ENCODE measurements around the gene GATD1. TPM values are rescaled to one million over a fixed set of nuclear protein-coding genes. Genes with fewer than 3 reads are reported as not detected.

The GATD1 gene
- total RNA-seq, 2 experiments from 2014 or later = 47.7 to 51.9 TPM

DNA sequence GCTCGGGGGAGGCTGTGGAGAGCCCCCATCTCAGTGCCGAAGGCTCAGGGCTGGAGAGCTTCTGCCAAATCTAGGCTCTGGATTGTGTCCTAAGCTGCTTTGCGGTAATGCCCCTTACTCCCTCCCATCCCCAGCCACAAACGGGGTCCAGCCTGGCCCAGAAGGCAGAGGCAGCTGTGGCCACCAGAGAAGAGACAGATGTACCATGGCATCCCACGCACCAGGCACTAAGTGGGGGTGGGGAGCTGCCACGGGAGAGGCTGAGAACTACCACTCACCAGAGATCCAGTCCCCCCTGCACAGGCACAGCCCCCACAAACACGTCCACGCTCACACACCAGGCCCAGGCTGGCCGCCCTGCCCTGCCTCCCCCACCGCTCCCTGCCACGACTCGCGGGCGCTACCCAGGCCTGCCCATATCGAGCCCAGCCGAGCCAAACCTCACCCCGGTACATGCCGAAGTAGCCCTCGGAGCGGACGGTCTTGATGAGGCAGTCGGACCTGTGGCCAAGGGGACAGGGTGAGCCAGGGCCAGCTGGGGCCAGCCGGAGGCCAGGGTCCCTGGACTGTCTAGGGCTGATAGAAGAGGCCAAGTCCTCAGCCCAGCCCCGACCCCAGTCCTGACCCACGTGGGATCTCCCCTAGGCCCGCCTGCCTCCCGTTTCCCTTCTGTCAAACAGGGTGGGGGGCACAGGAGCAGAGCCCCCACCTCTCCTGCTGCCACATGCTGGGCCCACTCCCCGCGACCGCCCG, 16.9 kb upstream of the GATD1 start:
- H3K27me3 Mint-ChIP-seq = no peaks in the 10 kb centered on the region

DNA sequence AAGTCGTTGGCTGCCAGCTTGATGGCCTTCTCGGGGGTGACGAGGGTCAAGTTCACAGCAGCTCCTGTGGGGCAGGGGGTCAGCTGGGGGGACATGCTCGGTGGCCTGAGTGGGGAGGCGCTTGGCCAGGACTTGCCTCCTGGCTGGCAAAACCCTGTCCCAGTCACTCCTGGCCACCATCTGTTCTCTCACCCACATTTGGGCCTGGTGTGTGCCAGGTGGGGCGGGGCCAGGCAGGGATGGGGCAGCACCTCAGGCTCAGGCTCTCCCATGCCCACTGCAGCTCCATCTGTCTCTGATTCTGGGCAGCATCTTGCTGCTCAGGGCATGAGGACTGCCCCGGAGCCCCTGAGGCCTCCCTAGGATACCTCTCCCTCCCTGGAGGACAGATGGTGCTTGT, 16.3 kb upstream of the GATD1 start:
- Mint-ChIP-seq H3K36me3 (peaks cover 12% of the 10 kb centered on the region), H3K9me3 (no peaks in the 10 kb centered on the region), H3K27ac (no peak overlapping the region), H3K4me1 (peaks cover 9% of the 10 kb centered on the region), H3K4me3 (peak overlapping the region; percentile 22), H3K27me3 (no peaks in the 10 kb centered on the region)
- no peak for DNase-seq

More for the DNA sequence above, 16.9 kb upstream of the GATD1 start:
- Mint-ChIP-seq H3K9me3 (no peaks in the 10 kb centered on the region), H3K4me3 (peak overlapping the region; percentile 62), H3K36me3 (peaks cover 12% of the 10 kb centered on the region), H3K4me1 (peaks cover 9% of the 10 kb centered on the region), H3K27ac (no peak overlapping the region)
- no peak for DNase-seq

DNA sequence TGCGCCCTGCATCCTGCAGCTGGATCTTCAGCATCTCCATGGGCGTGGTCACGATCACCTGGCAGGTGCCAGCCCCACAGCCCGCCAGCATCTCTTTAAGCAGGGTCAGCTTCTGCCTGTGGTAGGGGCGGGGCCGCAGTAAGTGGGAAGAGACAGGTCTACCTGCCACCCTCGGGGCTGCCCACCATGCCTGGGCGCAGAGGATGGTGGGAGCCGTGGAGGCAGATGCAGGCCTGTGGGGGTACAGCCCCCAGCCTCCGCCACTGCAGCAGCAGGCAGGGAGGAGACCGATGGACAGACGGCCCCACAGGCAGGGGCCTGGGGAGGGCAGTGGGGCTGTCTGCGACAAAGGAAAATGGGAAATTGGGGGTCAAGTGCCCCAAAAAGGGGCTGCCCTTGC, 15.6 kb upstream of the GATD1 start:
- Mint-ChIP-seq H3K4me1 (peaks cover 10% of the 10 kb centered on the region), H3K27me3 (no peaks in the 10 kb centered on the region), H3K27ac (no peak overlapping the region), H3K4me3 (no peak overlapping the region), H3K36me3 (peaks cover 12% of the 10 kb centered on the region), H3K9me3 (no peaks in the 10 kb centered on the region)
- DNase-seq = no peak

DNA sequence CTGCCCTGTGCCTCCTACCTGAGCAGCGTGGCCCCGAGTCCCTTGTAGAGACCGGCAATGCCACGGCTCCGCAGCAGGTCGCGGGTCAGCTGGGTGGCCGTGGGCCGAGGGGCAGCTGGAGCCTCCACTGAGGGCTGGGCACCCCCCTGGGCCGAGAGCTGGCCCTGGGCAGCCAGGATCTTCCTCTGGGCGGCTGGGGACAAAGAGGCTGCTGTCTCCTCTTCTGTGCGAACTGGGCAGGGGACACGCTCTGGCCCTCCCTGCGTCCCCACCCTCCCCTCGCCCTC, 15.2 kb upstream of the GATD1 start:
- Mint-ChIP-seq H3K4me3 (no peak overlapping the region), H3K27me3 (no peaks in the 10 kb centered on the region), H3K27ac (no peak overlapping the region), H3K9me3 (no peaks in the 10 kb centered on the region), H3K4me1 (peaks cover 12% of the 10 kb centered on the region), H3K36me3 (peaks cover 12% of the 10 kb centered on the region)
- no peak for DNase-seq

DNA sequence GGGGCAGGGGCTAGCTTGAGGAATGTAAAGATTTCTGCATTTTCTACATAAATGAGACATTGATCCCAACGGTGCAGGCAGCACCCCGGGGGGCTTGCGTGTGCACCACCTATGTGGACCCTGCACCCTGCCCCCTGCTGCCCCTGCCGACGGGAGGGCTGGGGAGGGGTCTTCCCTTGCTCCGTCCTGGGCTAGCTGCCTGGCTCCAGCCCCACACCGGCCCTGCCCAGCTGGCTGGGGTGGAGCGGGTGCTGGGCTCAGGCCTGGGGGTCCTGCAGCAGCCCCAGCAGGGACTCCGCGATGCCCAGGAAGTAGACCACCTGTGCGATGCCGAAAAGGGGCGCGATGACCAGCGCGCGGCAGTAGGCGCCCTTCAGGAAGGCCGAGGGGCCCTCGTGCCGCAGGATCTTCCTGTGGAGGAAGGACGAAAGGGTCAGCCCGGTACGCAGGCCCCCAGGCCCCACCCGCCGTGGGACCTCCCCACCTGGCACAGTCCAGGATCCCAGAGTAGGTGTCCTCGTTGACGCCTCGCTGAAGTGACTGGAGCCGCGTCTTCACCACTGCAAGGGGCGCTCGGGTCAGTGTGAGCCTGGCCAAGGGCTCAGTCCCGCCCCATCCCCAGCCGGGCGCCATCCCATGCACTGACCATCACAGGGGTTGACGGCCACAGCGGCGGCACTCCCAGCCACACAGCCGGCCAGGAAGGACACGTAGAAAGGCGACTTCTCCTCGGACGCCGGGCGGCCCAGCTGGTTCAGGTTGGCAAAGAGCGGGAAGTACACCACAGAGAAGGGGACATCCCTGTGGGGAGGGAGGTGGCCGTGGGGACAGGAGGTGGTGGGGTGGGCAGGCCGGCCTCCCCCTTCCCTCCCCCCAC, 14.6 kb upstream of the GATD1 start:
- Mint-ChIP-seq H3K9me3 (no peaks in the 10 kb centered on the region), H3K27me3 (no peaks in the 10 kb centered on the region), H3K4me3 (no peak overlapping the region), H3K36me3 (peaks cover 12% of the 10 kb centered on the region), H3K4me1 (peaks cover 11% of the 10 kb centered on the region), H3K27ac (no peak overlapping the region)
- DNase-seq = no peak

DNA sequence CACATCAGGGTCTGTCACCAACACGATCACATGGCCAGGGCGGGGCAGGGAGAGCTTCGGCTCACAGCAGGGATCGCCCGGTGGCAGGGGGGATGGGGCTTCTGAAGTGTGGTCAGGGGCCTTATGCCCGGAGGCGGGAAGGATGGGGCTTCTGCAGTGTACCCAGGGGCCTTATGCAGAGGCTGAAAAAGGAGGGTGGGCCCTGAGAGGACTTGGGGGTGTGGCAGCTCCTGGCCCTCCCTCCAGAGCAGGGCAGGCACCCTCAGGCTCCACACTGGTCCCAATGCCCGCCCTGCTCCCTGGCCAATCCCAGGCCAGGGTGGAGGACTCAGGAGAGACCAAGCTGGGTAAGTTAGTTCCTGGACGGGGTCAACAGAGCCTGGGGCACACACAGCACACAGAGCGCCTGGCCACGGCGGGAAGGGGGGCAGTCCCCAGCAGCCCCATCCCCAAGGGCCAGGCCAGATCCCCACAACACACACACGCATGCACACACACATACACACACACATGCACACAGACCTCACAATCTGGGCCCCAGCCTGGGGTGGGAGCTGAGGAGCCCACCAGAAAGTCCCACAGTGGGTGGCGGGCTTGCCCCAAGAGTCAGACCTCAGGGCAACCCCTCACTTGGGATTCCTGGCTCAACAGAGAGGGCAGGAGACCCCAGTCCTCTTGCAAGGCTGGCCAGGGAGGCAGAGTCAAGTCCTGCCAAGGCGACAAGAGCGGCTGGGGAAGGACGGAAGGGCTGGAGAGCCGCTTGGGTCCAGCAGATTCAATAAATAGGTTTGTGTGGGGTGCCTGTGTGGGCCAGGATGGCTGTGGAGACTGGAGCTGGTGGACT, 13.7 kb upstream of the GATD1 start:
- Mint-ChIP-seq H3K36me3 (peaks cover 10% of the 10 kb centered on the region), H3K9me3 (no peaks in the 10 kb centered on the region), H3K4me1 (peaks cover 7% of the 10 kb centered on the region), H3K27ac (no peak overlapping the region), H3K4me3 (no peak overlapping the region), H3K27me3 (no peaks in the 10 kb centered on the region)
- no peak for DNase-seq

DNA sequence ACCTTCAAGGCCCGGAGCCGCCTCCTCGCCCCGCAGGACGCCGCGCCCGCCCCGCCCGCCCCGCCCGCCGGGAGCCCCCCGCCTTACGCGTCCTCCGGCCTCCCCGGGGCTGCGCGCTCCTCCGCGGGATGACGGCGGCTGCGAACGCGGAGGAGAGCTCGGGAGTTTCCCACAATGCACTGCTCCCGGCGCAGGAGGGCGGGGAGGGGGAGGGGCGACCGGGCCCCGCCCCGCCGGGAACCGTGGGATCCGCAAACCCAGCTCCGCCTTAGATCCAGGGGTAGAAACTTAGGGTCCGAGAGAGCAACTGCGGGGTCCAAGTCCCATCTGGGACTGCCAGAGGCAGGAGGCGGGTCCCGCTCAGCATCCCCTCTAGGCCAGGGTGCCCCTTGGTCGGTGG, 12.7 kb upstream of the GATD1 start, which contains the start of gene CEND1:
Gene CEND1 (minus strand): TSS at position 148 of the 400 bp plus-strand sequence. CDS start 1,514 bp downstream, outside the sequence.
- H3K36me3 Mint-ChIP-seq = peaks cover 10% of the 10 kb centered on the region
- H3K4me1 Mint-ChIP-seq = peaks cover 5% of the 10 kb centered on the region
- DNase-seq = peak; percentile 52
- H3K27ac Mint-ChIP-seq = no peak within 1 kb of the TSS
- H3K9me3 Mint-ChIP-seq = no peaks in the 10 kb centered on the region
- H3K4me3 Mint-ChIP-seq = peak within 1 kb of the TSS; percentile 25
- H3K27me3 Mint-ChIP-seq = no peaks in the 10 kb centered on the region

DNA sequence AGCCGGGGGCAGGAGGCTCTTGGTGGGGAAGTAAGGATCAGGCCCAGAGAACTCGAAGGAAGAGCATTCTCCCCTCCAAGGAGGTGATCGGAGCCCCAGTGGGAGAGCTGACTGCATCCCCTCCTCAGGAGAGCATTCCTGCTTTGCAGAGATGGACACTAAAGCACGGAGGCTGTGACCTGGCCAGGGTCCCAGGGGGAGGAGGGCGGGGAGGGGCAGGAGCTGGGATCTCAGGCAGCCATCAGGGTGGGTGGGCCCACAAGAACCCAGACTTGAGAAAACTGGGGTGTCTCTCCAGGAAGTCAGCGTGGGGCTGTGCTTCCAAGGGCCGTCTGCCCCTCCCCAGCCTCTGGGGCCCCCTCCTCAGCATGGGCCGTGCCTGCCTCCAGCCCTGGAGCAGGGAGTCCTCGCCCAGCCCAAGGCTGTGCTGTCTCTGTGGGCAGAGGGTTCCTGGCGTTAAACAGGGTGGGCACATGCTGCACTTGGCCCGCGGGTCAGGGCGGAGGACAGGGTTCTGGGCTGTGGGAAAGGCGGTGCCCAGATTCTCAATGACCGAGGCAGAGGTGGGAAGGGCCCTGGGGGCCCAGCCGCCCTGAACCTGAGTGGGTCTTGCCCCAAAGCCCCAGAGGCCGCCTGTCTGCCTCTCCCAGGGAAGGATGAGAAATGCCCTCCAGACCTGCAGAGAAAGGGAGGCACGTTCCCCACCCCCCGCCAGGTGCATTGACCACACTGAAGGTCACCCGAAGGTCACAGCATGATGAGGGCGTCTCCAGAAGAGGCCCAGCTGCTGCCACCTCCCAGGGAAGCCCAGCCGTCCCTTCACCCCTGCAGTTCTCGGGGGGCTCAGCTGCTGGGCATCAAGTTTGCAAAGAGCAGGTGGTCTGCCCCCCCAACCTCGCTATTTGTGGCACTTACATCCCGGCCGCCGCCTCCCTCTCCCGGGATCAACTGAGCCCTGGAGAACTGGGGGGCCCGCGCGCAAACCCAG, 12.0 kb upstream of the GATD1 start:
- Mint-ChIP-seq H3K27me3 (no peaks in the 10 kb centered on the region), H3K9me3 (no peaks in the 10 kb centered on the region), H3K27ac (no peak overlapping the region), H3K4me1 (peaks cover 5% of the 10 kb centered on the region), H3K4me3 (peak overlapping the region; percentile 25), H3K36me3 (peaks cover 9% of the 10 kb centered on the region)
- no peak for DNase-seq

DNA sequence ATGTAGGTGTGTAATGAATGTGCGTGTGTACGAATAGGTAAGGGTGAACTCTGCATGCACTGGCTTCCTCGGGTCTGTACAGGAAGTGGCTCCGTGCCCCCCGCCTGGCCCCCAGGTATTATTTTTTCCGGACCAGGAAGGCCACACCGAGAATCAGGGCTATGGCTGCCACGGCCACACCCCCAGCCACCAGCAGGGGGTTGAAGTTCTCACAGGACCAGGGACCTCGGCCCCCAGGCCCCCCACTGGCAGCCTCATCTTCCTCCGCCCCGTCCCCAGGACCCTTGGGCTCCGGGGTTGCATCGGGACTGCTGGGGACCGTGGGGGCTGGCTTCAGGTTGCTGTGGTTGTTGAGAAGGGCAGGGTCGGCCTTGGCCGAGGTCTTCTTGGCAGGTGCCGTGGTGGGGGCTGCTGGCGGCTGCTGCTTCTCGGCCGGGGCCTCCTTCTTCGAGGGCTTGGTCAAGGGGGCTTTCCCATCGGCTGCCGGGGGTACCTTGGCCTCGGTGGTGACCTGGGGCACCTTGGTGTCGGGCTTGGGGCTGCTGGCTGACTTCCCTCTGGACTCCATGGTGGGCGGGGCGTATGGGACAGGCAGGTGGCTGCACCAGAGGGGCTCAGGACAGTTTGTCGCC, 10.8 kb upstream of the GATD1 start:
- no peak overlapping the region for H3K4me3 Mint-ChIP-seq
- no peak for DNase-seq
- H3K36me3 Mint-ChIP-seq = peaks cover 5% of the 10 kb centered on the region
- peaks cover 10% of the 10 kb centered on the region for H3K4me1 Mint-ChIP-seq
- H3K27ac Mint-ChIP-seq = peak overlapping the region; percentile 54
- H3K27me3 Mint-ChIP-seq = no peaks in the 10 kb centered on the region
- no peaks in the 10 kb centered on the region for H3K9me3 Mint-ChIP-seq

DNA sequence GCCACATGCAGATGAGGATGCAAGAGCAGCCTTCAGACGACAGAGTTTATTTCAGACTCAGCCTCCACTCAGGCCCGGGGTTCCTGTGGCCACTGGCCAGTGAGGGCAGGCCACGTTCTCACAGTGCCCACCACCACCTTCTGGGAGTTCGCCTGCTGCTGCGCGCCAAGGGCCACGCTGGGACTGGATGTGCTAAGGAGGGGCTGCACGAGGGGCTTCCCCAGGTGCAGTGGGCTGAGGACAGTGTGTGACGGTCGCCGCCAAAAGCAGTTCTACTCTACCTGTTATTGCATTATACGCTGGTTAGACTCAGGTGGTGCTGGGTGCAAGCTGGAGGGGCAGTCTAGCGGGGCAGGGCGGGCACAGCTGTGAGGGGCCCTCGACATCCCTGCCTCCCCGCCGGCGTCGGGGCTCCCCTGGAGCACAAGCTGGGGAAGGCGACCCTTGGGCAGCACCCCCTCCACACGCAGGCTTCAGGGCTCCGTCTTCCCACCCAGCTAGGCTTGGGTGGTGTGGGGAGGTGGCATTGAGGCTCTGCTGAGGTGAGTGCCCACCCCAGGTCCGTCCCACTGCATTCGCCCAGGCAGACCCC, 9.9 kb upstream of the GATD1 start:
- H3K36me3 Mint-ChIP-seq = peaks cover 5% of the 10 kb centered on the region
- no peaks in the 10 kb centered on the region for H3K27me3 Mint-ChIP-seq
- no peaks in the 10 kb centered on the region for H3K9me3 Mint-ChIP-seq
- no peak overlapping the region for H3K27ac Mint-ChIP-seq
- no peak overlapping the region for H3K4me3 Mint-ChIP-seq
- no peak for DNase-seq
- peaks cover 10% of the 10 kb centered on the region for H3K4me1 Mint-ChIP-seq

DNA sequence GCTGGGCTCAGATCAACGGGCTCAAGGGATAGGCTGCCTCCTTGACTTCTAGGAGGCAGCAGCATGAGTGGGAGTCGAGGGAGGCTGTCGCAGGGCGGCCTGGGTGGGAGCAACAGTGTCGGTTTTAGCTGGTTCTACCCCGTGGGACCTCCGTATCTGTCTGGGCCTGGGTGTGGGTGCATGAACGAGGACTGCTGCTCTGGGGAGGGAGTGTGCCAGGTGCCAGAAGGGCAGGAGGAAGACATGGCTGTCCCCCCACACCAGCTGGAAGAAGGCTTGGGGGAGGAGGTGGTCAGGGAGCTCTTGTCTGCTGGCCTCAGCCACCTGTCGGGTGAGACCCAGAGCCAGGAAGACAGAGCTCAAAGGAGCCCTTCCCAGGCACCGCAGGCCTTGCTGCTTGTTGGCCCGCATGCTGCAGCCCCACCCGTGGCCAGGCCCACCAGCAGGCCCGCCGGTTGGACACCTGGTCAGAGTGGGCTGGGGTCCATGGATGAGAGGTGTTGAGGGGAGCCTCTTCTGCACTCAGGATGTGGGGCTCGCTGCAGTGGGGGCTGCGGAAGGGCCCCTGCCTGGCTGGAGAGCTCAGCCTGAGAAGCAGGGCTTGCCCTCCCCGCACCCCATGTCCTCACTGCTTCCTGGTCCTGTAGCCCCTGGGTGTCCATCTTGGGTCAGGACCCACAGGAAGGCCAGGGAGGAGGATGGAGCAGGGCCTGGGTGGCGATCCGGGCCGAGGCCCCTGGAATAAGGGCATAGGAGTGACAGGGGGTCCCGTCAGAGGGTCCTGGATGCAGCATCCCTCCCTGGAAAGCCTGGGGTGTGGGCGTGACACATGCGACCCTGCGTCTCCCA, 9.2 kb upstream of the GATD1 start:
- Mint-ChIP-seq H3K27ac (no peak overlapping the region), H3K4me3 (no peak overlapping the region), H3K36me3 (peaks cover 5% of the 10 kb centered on the region), H3K9me3 (no peaks in the 10 kb centered on the region), H3K4me1 (peaks cover 10% of the 10 kb centered on the region), H3K27me3 (no peaks in the 10 kb centered on the region)
- no peak for DNase-seq

DNA sequence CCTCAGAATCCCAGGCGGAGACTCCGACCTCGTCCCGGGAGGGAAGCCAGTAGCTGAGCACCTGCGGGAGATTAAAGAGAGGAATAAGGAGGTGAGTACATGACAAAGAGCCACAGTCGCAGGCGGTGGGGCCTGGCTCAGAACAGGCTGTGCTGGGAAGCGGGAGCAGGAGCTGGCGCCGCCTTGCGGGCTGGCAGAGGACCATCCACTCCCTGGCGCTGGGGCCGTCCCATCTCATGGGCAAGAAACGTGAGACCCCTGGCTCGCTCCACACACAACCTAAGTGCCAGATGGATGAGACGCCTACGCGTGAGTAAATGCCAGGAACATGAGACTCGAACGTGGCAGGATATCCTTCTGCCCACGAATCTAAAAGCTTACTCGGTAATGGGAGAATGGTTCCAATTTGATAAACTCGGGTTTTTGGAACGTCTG, 6.3 kb upstream of the GATD1 start:
- H3K27ac Mint-ChIP-seq = no peak overlapping the region
- no peak for DNase-seq
- peaks cover 5% of the 10 kb centered on the region for H3K36me3 Mint-ChIP-seq

More for the DNA sequence above, 6.3 kb upstream of the GATD1 start:
- H3K27me3 Mint-ChIP-seq = no peaks in the 10 kb centered on the region
- peaks cover 17% of the 10 kb centered on the region for H3K4me1 Mint-ChIP-seq
- no peaks in the 10 kb centered on the region for H3K9me3 Mint-ChIP-seq
- H3K4me3 Mint-ChIP-seq = no peak overlapping the region

All from activated naive CD8-positive, alpha-beta T cell treated with anti-CD3 and anti-CD28 coated beads for 36 hours (primary cell).